Measurements from ENCODE around the gene SLC26A9.

DNA sequence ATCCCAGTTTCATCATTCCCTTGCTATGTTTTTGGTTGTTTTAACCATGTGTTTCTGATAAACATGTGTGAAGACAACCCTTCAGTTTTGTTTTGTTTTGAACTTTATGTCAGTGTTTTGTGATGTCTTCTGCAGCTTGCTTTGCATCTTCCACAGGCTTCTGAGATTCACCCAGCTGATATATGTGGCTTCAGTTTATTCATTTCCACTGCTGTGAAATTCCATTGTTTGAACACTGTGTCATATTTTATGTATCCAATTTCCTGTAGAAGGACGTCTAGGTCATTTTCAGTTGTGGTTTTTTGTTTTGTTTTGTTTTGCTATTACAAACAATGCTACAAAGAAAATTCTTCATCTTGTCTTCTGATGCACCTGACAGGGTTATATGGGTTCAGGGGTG lies 27.2 kb upstream of the SLC26A9 start:
- TF ChIP-seq, protein P1, sequence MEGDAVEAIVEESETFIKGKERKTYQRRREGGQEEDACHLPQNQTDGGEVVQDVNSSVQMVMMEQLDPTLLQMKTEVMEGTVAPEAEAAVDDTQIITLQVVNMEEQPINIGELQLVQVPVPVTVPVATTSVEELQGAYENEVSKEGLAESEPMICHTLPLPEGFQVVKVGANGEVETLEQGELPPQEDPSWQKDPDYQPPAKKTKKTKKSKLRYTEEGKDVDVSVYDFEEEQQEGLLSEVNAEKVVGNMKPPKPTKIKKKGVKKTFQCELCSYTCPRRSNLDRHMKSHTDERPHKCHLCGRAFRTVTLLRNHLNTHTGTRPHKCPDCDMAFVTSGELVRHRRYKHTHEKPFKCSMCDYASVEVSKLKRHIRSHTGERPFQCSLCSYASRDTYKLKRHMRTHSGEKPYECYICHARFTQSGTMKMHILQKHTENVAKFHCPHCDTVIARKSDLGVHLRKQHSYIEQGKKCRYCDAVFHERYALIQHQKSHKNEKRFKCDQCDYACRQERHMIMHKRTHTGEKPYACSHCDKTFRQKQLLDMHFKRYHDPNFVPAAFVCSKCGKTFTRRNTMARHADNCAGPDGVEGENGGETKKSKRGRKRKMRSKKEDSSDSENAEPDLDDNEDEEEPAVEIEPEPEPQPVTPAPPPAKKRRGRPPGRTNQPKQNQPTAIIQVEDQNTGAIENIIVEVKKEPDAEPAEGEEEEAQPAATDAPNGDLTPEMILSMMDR (conservative IDR thresholded peaks at IDR 0.05 in 1 of 2, IDR thresholded peaks at IDR 0.05 in 1 of 2; ENCODE audit: low read depth in 1 of 2, low read length in 2 of 2), result no peak
- no peak for TF ChIP-seq EZH2 (IDR thresholded peaks at IDR 0.05; ENCODE audit: low read length, missing control alignments)
